Measurements from ENCODE around the gene GRIK1.

Gene GRIK1

DNA sequence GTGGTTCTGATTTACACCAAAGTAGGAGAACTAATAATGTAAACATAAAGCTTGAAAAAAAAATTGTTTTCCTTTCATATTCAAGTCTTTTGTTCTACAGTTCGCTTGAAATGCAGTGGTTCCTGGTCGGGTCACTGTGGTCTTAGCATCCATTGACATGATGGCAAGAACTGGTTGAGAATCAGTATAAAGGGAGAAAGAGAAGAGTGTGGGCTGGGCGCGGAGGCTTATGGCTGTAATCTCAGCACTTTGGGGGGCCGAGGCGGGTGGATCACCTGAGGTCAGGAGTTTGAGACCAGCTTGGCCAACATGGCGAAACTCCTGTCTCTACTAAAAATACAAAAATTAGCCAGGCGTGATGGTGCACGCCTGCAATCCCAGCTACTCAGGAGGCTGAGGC lies 390.2 kb downstream of the GRIK1 start:
- Histone ChIP-seq H3K36me3 (ENCODE audit: control insufficient read depth, insufficient read depth, low read length) (no peaks in the 10 kb centered on the region), H3K4me3 (replicated peaks; ENCODE audit: low read depth, low read length) (no peak overlapping the region), H3K27me3 (replicated peaks; ENCODE audit: control insufficient read depth, insufficient read depth, low read length) (no peaks in the 10 kb centered on the region)
- no peak for DNase-seq (ENCODE audit: extremely low read depth, insufficient read length)
- TF ChIP-seq, protein P1, sequence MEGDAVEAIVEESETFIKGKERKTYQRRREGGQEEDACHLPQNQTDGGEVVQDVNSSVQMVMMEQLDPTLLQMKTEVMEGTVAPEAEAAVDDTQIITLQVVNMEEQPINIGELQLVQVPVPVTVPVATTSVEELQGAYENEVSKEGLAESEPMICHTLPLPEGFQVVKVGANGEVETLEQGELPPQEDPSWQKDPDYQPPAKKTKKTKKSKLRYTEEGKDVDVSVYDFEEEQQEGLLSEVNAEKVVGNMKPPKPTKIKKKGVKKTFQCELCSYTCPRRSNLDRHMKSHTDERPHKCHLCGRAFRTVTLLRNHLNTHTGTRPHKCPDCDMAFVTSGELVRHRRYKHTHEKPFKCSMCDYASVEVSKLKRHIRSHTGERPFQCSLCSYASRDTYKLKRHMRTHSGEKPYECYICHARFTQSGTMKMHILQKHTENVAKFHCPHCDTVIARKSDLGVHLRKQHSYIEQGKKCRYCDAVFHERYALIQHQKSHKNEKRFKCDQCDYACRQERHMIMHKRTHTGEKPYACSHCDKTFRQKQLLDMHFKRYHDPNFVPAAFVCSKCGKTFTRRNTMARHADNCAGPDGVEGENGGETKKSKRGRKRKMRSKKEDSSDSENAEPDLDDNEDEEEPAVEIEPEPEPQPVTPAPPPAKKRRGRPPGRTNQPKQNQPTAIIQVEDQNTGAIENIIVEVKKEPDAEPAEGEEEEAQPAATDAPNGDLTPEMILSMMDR (IDR thresholded peaks at IDR 0.05; ENCODE audit: insufficient read depth, low read length, poor library complexity, severe bottlenecking), result no peak

DNA sequence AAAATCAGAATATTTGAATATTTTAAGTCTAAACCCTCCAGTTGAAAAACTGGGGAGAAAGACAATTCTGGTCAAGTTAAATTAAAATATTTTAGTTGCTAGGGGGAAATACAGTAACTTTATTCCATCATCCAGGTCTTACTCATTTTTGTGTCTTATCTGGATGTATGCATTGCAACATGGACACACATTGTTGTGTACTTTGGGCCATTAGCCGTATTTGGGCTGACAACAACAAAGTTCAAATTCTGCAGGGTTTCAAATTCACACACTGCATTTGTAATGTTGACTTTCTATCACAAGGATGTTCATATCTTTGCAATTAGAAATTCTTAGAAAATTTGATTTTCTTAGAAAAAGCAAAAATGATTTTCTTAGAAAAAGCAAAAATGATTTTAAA lies 391.8 kb downstream of the GRIK1 start:
- no peaks in the 10 kb centered on the region for H3K27me3 ChIP-seq (replicated peaks; ENCODE audit: control insufficient read depth, insufficient read depth, low read length)
- TF ChIP-seq, protein P1 (IDR thresholded peaks at IDR 0.05; ENCODE audit: insufficient read depth, low read length, poor library complexity, severe bottlenecking), result no peak
- no peak for DNase-seq (ENCODE audit: extremely low read depth, insufficient read length)
- H3K36me3 ChIP-seq (ENCODE audit: control insufficient read depth, insufficient read depth, low read length), result no peaks in the 10 kb centered on the region
- no peak overlapping the region for H3K4me3 ChIP-seq (replicated peaks; ENCODE audit: low read depth, low read length)

DNA sequence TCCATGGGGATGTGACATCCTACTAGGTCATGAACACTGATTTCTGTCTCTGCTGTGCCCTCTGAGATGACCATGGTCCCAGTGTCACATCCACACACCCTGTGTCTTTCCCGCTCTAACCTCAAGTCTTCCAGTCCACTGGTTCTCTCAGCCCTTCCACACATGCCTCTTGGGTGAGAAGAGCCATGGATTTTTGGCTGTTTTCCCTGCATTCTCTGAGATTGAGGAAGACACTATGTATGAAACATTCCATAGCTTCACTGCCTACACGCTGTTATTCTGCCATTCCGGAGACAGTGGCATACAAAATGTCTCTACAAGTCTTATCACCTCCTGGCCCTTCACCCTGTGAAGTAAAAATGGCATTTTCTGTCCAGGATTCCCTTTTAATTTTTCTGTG lies 393.7 kb downstream of the GRIK1 start:
- DNase-seq (ENCODE audit: extremely low read depth, insufficient read length), result no peak
- TF ChIP-seq, protein P1 (IDR thresholded peaks at IDR 0.05; ENCODE audit: insufficient read depth, low read length, poor library complexity, severe bottlenecking), result no peak
- H3K4me3 ChIP-seq (replicated peaks; ENCODE audit: low read depth, low read length), result no peak overlapping the region
- H3K27me3 ChIP-seq (replicated peaks; ENCODE audit: control insufficient read depth, insufficient read depth, low read length), result no peaks in the 10 kb centered on the region
- no peaks in the 10 kb centered on the region for H3K36me3 ChIP-seq (ENCODE audit: control insufficient read depth, insufficient read depth, low read length)

- Histone ChIP-seq H3K36me3 (ENCODE audit: control insufficient read depth, insufficient read depth, low read length) (no peaks in the 10 kb centered on the region), H3K27me3 (replicated peaks; ENCODE audit: control insufficient read depth, insufficient read depth, low read length) (no peaks in the 10 kb centered on the region), H3K4me3 (replicated peaks; ENCODE audit: low read depth, low read length) (no peak overlapping the region)
- no peak for DNase-seq (ENCODE audit: extremely low read depth, insufficient read length)
- TF ChIP-seq, protein P1 (IDR thresholded peaks at IDR 0.05; ENCODE audit: insufficient read depth, low read length, poor library complexity, severe bottlenecking), result no peak
Observed at GRCh38 chr21:29540289-29540688, 399.5 kb downstream of the GRIK1 start.

GRCh38 chr21:29538115-29538514 lies 401.7 kb downstream of the GRIK1 start:
- Histone ChIP-seq H3K36me3 (ENCODE audit: control insufficient read depth, insufficient read depth, low read length) (no peaks in the 10 kb centered on the region), H3K27me3 (replicated peaks; ENCODE audit: control insufficient read depth, insufficient read depth, low read length) (no peaks in the 10 kb centered on the region), H3K4me3 (replicated peaks; ENCODE audit: low read depth, low read length) (no peak overlapping the region)
- no peak for DNase-seq (ENCODE audit: extremely low read depth, insufficient read length)
- TF ChIP-seq, protein P1 (IDR thresholded peaks at IDR 0.05; ENCODE audit: insufficient read depth, low read length, poor library complexity, severe bottlenecking), result no peak

- H3K36me3 ChIP-seq (ENCODE audit: control insufficient read depth, insufficient read depth, low read length), result no peaks in the 10 kb centered on the region
- TF ChIP-seq, protein P1 (IDR thresholded peaks at IDR 0.05; ENCODE audit: insufficient read depth, low read length, poor library complexity, severe bottlenecking), result no peak
- no peak overlapping the region for H3K4me3 ChIP-seq (replicated peaks; ENCODE audit: low read depth, low read length)
- H3K27me3 ChIP-seq (replicated peaks; ENCODE audit: control insufficient read depth, insufficient read depth, low read length), result no peaks in the 10 kb centered on the region
- no peak for DNase-seq (ENCODE audit: extremely low read depth, insufficient read length)
Observed at GRCh38 chr21:29534448-29534847, 405.3 kb downstream of the GRIK1 start.
